Measurements from ENCODE around the gene RABL3. TPM values are rescaled to one million over a fixed set of nuclear protein-coding genes. Genes with fewer than 3 reads are reported as not detected.
A peak's percentile ranks its signal among the peaks of the same experiment; 100 is the strongest.
"Not testable (repeated sequence)": the region's sequence is repeated elsewhere in the genome, so short reads cannot be mapped to it uniquely, and the experiment has no call there.

RABL3 gene
- total and polyA plus RNA-seq, 2 donors, result 18.2 to 19.1 TPM

DNA sequence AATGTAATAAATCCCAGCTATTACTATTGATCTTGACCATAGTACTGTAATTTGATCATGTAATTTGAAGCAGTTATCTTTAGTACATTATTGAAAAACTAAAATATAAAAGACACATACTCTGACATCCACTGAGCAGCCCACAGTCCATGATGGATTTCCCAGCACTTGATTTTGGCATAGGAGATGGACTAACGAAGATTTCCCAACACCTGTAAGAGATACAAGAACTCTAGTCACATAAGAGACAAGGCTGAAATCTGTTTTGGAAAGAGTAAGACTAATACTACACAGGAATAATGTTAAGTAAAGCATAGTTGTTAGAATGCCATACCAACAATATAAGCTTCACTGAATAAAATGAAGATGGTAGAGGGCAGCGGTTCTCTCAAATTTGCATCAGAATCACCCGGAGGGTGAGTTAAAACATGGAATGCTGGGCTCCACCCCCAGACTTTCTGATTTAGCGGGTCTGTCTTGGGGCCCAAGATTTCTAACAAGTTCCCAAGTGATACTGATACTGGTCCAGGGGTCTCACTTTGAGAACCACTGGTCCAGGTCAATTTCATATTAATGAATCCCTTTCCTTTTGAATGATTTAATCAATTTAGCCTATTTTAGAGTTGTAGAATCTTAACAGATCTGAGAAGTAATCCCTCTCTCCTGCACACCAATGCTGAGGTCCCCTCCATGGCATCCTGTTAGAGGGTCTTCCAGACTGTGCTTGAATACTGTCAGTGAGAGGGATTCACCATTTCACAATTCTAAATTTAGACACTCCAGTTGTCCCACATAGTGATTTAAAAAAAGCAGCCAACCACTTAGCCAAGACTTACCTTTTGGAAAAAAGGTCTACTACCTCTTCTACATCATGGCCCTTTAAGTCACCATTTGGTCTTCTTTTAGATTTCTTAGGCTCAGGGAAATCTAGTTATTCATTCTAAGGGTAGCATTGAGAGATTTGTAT lies 11.5 kb downstream of the RABL3 start:
- H3K4me3 ChIP-seq (ENCODE audit: low read depth, low read length), result no peak overlapping the region
- DNase-seq (ENCODE audit: extremely low spot score), result no peak
- H3K4me1 ChIP-seq (ENCODE audit: insufficient read depth), result peaks cover 1% of the 10 kb centered on the region
- H3K27ac ChIP-seq (ENCODE audit: low read depth), result no peak overlapping the region
- peaks cover 1% of the 10 kb centered on the region for H3K36me3 ChIP-seq (ENCODE audit: insufficient read depth)
- WGBS, result 85% methylated on average over 4 of the region's 4 CpGs

DNA sequence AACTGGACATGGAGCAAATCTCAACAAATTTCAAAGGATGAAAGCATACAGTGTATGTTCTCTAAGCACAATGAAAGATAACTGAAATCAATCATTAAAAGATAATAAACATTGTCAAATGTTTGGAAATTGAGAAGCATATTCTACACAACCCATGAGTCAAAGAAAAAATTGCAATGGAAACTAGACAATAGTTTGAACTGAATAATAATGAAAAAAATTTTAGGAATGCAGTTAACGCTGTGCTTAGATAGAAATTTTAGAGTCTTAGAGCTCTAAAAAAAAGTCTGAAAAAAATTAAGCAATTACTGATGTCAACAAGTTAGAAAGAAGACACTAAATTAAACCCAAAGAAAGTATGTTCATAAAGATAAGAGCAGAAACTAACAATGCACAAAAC lies 15.5 kb downstream of the RABL3 start:
- no peak for DNase-seq (ENCODE audit: extremely low spot score)
- no peak overlapping the region for H3K27ac ChIP-seq (ENCODE audit: low read depth)
- no peak overlapping the region for H3K4me3 ChIP-seq (ENCODE audit: low read depth, low read length)
- 90% methylated on average over 1 of the region's 1 CpG for WGBS
- peaks cover 1% of the 10 kb centered on the region for H3K4me1 ChIP-seq (ENCODE audit: insufficient read depth)
- H3K36me3 ChIP-seq (ENCODE audit: insufficient read depth), result peaks cover 1% of the 10 kb centered on the region

DNA sequence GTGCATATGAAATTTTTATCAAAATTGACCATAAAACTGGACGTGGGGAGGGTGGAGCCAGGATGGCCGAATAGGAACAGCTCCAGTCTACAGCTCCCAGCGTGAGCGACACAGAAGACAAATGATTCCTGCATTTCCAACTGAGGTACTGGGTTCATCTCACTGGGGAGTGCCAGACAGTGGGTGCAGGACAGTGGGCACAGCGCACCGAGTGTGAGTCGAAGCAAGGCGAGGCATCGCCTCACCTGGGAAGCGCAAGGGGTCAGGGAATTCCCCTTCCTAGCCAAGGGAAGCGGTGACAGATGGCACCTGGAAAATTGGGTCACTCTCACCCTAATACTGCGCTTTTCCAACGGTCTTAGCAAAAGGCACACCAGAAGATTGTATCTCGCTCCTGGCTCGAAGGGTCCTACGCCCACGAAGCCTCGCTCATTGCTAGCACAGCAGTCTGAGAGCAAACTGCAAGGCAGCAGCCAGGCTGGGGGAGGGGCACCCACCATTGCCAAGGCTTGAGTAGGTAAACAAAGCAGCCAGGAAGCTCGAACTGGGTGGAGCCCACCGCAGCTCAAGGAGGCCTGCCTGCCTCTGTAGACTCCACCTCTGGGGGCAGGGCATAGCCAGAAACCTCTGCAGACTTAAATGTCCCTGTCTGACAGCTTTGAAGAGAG lies 23.0 kb downstream of the RABL3 start:
- DNase-seq (ENCODE audit: extremely low spot score), result not testable (repeated sequence)

DNA sequence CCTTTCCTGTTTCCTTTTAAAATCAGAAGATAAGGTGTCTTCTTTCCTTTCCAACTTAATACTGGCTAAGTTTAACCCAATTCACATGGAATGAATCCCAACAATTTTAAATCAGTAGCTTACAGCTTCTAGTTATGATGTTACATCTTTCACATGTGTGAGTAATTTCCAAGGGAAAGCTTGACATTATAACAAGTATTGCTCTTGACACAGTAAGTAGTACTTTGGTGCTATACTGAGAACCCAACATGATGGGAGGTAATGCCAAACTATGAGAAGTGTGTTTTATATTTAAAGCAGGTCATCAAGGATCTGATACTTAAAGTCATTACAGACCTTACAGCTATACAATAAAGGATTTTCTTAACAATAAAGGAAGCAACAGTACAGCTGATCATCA lies 29.1 kb downstream of the RABL3 start:
- Histone ChIP-seq H3K4me1 (ENCODE audit: insufficient read depth) (no peaks in the 10 kb centered on the region), H3K27ac (ENCODE audit: low read depth) (no peak overlapping the region), H3K4me3 (ENCODE audit: low read depth, low read length) (no peak overlapping the region), H3K36me3 (ENCODE audit: insufficient read depth) (no peaks in the 10 kb centered on the region)
- no peak for DNase-seq (ENCODE audit: extremely low spot score)

More for the DNA sequence above, 23.0 kb downstream of the RABL3 start:
- peak overlapping the region; percentile 25 for H3K4me3 ChIP-seq (ENCODE audit: low read depth, low read length)
- not testable (repeated sequence) for H3K27ac ChIP-seq (ENCODE audit: low read depth); H3K36me3 ChIP-seq (ENCODE audit: insufficient read depth); H3K4me1 ChIP-seq (ENCODE audit: insufficient read depth)
- 42% methylated on average over 20 of the region's 20 CpGs for WGBS

DNA sequence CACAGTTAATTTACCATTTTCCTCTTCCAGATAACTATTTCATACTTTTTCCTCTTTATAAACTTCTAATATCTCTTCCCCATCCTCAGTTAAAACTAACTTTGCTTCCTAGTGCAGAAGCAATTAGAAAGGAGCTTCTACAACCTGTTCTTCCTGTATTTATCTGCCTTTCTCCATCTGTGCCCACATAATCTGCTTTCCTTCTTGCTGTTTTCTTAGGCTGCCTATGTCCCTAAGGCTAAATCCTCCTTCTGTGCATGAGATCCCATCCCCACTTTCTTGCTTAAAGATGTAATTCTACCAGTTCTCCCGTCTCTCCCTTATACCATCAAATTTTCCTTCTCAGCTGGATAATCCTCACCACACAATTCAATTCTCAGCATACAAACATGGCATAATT lies 31.9 kb downstream of the RABL3 start:
- no peak overlapping the region for H3K27ac ChIP-seq (ENCODE audit: low read depth)
- no peaks in the 10 kb centered on the region for H3K36me3 ChIP-seq (ENCODE audit: insufficient read depth)
- H3K4me3 ChIP-seq (ENCODE audit: low read depth, low read length), result no peak overlapping the region
- no peak for DNase-seq (ENCODE audit: extremely low spot score)
- 88% methylated on average over 1 of the region's 1 CpG for WGBS
- no peaks in the 10 kb centered on the region for H3K4me1 ChIP-seq (ENCODE audit: insufficient read depth)

DNA sequence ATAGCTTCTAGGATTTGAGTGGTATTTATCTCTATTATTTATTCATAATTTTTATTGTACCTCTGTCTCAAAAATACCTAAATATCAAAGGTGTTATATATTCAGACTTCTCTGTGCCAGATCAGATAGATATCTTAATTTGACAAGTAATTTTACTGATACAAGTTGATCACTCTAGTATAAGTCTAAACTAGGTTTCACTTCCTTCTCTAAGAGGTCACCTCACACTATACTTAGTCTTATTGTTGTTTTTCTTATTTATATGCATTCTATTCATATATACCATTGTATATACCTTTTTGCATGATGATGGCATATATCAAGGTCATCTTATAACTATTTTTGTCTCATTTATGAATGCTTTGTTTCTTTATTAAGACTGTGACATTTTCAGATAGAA lies 33.9 kb downstream of the RABL3 start:
- DNase-seq (ENCODE audit: extremely low spot score), result no peak
- Histone ChIP-seq H3K4me1 (ENCODE audit: insufficient read depth) (no peaks in the 10 kb centered on the region), H3K4me3 (ENCODE audit: low read depth, low read length) (no peak overlapping the region), H3K36me3 (ENCODE audit: insufficient read depth) (no peaks in the 10 kb centered on the region), H3K27ac (ENCODE audit: low read depth) (no peak overlapping the region)

DNA sequence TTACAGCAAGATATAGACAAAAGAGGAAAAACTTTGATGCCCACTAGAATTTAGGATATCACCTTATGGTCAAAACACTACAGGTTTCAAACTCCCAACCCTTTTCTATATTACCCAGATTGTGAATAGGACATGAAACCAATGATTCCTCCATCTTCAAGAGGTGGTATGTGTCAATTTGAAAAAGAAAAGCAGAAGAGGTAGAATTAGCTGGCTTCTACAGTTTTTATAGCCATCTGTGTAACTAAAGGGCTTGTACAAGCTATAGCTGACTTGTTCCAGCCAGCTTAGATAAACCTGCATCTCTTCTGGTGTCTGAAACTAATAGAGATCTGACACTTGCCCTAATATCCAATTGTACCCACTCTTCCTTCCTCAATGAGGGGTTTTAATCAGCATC lies 35.4 kb downstream of the RABL3 start:
- DNase-seq (ENCODE audit: extremely low spot score), result no peak
- no peaks in the 10 kb centered on the region for H3K36me3 ChIP-seq (ENCODE audit: insufficient read depth)
- no peaks in the 10 kb centered on the region for H3K4me1 ChIP-seq (ENCODE audit: insufficient read depth)
- no peak overlapping the region for H3K27ac ChIP-seq (ENCODE audit: low read depth)
- H3K4me3 ChIP-seq (ENCODE audit: low read depth, low read length), result no peak overlapping the region

DNA sequence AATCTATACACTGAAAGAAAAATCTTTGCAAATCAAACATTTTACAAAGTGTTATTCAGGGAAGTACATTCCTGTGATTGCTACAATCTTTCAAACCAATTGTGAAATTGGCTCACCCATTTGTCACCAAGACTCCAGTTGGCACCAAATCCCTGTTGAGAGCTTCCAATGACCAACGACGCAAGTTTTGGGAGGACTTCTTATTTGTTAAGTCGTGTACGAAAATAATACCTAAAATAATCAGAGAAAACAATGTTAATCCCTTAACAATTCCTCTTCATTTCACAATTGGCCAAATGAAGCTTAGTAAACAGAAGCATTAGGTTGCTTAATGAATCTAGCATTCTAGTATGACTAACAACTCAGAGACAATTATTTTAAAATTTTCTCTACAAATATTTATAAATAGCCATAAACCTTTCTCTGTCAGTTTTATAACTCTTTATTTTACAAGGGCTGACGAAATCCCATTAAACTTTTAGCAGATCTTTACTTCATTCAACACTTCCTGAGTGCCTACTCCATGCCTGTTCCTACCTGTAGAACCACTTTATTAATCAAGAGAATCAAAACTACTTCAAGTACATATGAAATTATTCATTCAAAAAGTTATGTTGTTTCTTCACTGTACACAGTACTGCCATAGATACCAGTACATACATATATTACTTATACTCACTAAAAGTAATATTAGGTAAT lies 36.3 kb downstream of the RABL3 start:
- Histone ChIP-seq H3K4me3 (ENCODE audit: low read depth, low read length) (no peak overlapping the region), H3K36me3 (ENCODE audit: insufficient read depth) (no peaks in the 10 kb centered on the region), H3K4me1 (ENCODE audit: insufficient read depth) (no peaks in the 10 kb centered on the region), H3K27ac (ENCODE audit: low read depth) (no peak overlapping the region)
- 79% methylated on average over 5 of the region's 5 CpGs for WGBS
- DNase-seq (ENCODE audit: extremely low spot score), result no peak

DNA sequence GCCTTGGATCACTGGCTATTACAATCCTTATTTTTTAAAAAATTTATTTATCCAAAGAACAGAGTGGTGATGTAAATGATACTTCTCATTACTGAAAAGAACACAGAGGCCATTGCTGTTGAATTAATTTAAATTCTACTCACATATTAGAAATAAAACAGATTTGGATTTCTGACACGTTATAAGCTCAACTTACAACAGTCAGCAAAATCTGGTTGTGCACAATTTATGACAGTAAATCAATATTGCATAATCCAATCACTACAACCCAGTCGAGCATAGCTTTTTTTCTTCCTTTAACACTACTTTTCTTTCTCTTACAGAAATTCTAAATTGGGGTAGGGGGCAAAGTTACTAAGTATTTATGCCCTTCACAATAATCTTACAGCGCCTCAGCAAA lies 43.0 kb downstream of the RABL3 start:
- DNase-seq (ENCODE audit: extremely low spot score), result no peak
- no peak overlapping the region for H3K27ac ChIP-seq (ENCODE audit: low read depth)
- no peak overlapping the region for H3K4me3 ChIP-seq (ENCODE audit: low read depth, low read length)
- 90% methylated on average over 3 of the region's 3 CpGs for WGBS
- H3K4me1 ChIP-seq (ENCODE audit: insufficient read depth), result no peaks in the 10 kb centered on the region
- H3K36me3 ChIP-seq (ENCODE audit: insufficient read depth), result peaks cover 2% of the 10 kb centered on the region

DNA sequence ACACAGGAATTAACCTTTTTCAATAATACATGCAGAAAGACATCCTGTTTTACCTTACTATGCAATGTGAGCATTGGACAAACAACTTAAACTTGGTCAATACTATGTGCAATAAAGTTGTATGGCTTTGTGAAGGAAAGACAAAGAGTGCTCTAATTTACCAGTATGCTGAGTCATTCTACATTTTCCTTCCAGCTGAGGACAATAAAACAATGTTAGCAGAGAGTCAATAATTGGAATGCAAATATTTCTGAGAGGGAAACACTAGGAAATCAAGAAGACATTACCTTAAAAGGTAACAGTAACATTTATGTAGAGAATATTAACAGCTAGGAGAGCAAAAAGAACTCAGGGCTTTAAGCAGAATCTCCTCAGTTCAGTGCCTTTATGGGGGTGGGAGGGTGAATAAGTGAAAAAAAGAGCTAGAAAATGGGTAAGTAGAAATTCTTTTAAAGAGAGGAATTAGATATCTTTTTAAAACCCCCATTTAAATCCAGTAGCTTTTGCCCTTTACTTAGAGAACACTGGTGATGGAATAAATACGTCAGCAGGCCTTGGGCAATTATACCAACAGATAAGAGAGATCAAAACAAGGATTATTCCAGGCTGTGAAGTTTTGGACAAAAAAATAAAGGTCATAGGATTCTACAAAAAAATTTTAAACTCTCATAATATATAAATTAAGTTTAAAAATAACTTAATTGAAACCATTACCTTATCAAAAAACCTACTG lies 48.7 kb downstream of the RABL3 start:
- H3K36me3 ChIP-seq (ENCODE audit: insufficient read depth), result peaks cover 2% of the 10 kb centered on the region
- H3K27ac ChIP-seq (ENCODE audit: low read depth), result no peak overlapping the region
- DNase-seq (ENCODE audit: extremely low spot score), result no peak
- H3K4me1 ChIP-seq (ENCODE audit: insufficient read depth), result no peaks in the 10 kb centered on the region
- no peak overlapping the region for H3K4me3 ChIP-seq (ENCODE audit: low read depth, low read length)
- WGBS, result 70% methylated on average over 1 of the region's 1 CpG

DNA sequence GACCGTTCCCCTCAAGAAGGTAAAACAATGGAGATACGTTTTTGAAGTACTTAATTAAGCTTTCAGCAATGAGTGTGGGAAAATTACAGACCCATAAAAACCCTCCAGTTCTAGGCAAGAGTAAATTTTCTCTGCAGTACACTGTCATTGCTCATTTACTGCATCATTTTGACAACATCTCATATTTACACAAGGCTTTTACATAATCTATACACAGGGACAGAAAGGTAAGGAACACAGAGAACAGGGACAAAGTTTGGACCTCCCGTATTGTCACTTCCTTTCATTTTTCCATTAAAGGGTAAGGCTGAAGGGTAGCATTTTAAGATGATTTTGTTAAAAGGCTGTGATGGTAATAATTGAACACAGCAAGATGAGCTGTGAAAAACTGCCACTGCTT lies 52.9 kb downstream of the RABL3 start:
- DNase-seq (ENCODE audit: extremely low spot score), result no peak
- WGBS, result 82% methylated on average over 3 of the region's 3 CpGs

DNA sequence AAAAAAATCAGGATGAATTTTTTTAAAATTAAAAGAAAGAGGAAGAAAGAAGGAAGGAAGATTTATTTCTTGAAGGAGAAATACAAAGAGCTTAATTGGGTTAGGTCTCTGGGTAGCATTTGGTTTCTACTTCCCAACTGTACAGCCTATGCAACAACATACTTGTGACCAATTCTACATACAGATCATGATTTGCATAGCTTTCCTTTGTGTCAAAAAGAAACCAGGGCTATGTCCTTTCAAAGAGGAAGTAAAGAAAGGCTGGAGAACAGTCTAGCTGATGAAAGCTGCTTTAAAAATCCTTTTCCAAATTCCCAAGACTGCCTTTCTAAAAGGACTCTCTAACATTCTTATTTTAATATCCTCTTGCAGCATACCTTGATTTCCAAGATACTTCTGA lies 54.2 kb downstream of the RABL3 start:
- no peaks in the 10 kb centered on the region for H3K4me1 ChIP-seq (ENCODE audit: insufficient read depth)
- no peak overlapping the region for H3K27ac ChIP-seq (ENCODE audit: low read depth)
- no peak overlapping the region for H3K4me3 ChIP-seq (ENCODE audit: low read depth, low read length)
- H3K36me3 ChIP-seq (ENCODE audit: insufficient read depth), result no peaks in the 10 kb centered on the region
- no peak for DNase-seq (ENCODE audit: extremely low spot score)

More for the DNA sequence above, 52.9 kb downstream of the RABL3 start:
- no peak overlapping the region for H3K27ac ChIP-seq (ENCODE audit: low read depth)
- no peak overlapping the region for H3K4me3 ChIP-seq (ENCODE audit: low read depth, low read length)
- no peaks in the 10 kb centered on the region for H3K4me1 ChIP-seq (ENCODE audit: insufficient read depth)
- H3K36me3 ChIP-seq (ENCODE audit: insufficient read depth), result no peaks in the 10 kb centered on the region

DNA sequence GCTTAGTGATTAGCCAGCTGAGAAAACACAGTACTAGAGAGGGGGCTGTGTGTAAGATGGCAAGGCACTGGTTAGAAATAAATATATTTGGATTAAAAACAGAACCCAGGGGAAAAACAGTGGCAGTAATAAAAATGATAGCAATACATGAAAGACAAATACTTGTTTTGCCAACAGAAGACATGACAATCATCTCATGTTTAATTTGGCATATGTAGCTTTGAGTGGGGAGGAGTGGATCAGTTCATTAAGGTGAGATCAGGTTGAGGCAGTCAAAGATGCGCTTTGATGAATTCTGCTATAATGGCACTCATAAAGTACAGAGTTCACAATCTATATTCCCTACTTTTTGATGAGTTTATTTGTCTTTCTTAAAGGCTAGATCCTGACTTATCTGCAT lies 56.9 kb downstream of the RABL3 start:
- 99% methylated on average over 1 of the region's 1 CpG for WGBS
- no peak overlapping the region for H3K27ac ChIP-seq (ENCODE audit: low read depth)
- H3K36me3 ChIP-seq (ENCODE audit: insufficient read depth), result no peaks in the 10 kb centered on the region
- no peak overlapping the region for H3K4me3 ChIP-seq (ENCODE audit: low read depth, low read length)
- no peaks in the 10 kb centered on the region for H3K4me1 ChIP-seq (ENCODE audit: insufficient read depth)
- DNase-seq (ENCODE audit: extremely low spot score), result no peak

All from urinary bladder (tissue), 4 donors.